GM23248 (cell line): Measurements from ENCODE around the gene RCVRN.

Experiments used
- EZH2 ChIP-seq: fragments of 200-600 bp; sonication (generic); IDR thresholded peaks from 2 replicates; pipeline ENCODE4 v1.6.1; 2018; ENCODE audit warnings: antibody characterized with exemption, mild to moderate bottlenecking; ENCODE audit not compliant: insufficient read depth, poor library complexity, severe bottlenecking
- EZH2phosphoT487 ChIP-seq: fragments of 200-600 bp; sonication (generic); IDR thresholded peaks from 2 replicates; pipeline ENCODE4 v1.6.1; 2018; ENCODE audit warnings: antibody characterized with exemption, moderate library complexity, mild to moderate bottlenecking, low read depth; ENCODE audit not compliant: insufficient read depth

GRCh38 chr17:9855036-9855435 lies 50.0 kb downstream of the RCVRN start:
- no peak for TF ChIP-seq EZH2
- TF ChIP-seq EZH2phosphoT487 = no peak
